Left colon (tissue), 2 donors: ENCODE data around the gene VPS13A. TPM values are rescaled to one million over a fixed set of nuclear protein-coding genes. Genes with fewer than 3 reads are reported as not detected.

ENCODE experiments used
- total RNA-seq, 2 donors: library from RNA; stranded (reverse); fragmentation: NEBNext Ultra II Directional; extraction: Animal tissue kit (Norgen Biotek cat#: 25700); gene quantifications; one replicate each; pipeline ENCODE4 v1.2.1, GENCODE V29; 2021
- donor health status: DM: no; HTN: no; CAD: no.
- donor health status: DM: yes; HTN: yes; CAD: no.

VPS13A gene
- total RNA-seq, 2 donors from 2014 or later, result 54.1 to 58.4 TPM

Other genes starting within 250 kb of the VPS13A start
- gene FOXB2, start 157.9 kb upstream of the VPS13A start, total RNA-seq, result not detected